WTC11 (cell line): Measurements from ENCODE around the gene JADE2.

Experiments used
- ELF4 ChIP-seq: sonication (generic); formaldehyde crosslinking; IDR thresholded peaks from 2 replicates; pipeline ENCODE4 v1.8.1; 2022; ENCODE audit warnings: low read depth, mild to moderate bottlenecking, moderate library complexity, missing genetic modification reagents
- ZNF263 ChIP-seq: sonication (generic); formaldehyde crosslinking; IDR thresholded peaks from 2 replicates; pipeline ENCODE4 v1.8.1; 2022; ENCODE audit warnings: low read depth, mild to moderate bottlenecking, moderate library complexity, missing genetic modification reagents
- TF ChIP-seq, protein P1 (sequence below): sonication (generic); formaldehyde crosslinking; conservative IDR thresholded peaks from 2 replicates; pipeline ENCODE4 v1.8.1; 2023; ENCODE audit warnings: mild to moderate bottlenecking, low read depth, missing genetic modification reagents, moderate library complexity
- TF ChIP-seq, protein P2 (sequence below): fragments of 200-600 bp; IDR thresholded peaks from 2 replicates; pipeline ENCODE4 v1.8.0; 2022; ENCODE audit warnings: antibody characterized with exemption

GRCh38 chr5:134611515-134611914, 86.0 kb downstream of the JADE2 start:
- TF ChIP-seq, protein P1, sequence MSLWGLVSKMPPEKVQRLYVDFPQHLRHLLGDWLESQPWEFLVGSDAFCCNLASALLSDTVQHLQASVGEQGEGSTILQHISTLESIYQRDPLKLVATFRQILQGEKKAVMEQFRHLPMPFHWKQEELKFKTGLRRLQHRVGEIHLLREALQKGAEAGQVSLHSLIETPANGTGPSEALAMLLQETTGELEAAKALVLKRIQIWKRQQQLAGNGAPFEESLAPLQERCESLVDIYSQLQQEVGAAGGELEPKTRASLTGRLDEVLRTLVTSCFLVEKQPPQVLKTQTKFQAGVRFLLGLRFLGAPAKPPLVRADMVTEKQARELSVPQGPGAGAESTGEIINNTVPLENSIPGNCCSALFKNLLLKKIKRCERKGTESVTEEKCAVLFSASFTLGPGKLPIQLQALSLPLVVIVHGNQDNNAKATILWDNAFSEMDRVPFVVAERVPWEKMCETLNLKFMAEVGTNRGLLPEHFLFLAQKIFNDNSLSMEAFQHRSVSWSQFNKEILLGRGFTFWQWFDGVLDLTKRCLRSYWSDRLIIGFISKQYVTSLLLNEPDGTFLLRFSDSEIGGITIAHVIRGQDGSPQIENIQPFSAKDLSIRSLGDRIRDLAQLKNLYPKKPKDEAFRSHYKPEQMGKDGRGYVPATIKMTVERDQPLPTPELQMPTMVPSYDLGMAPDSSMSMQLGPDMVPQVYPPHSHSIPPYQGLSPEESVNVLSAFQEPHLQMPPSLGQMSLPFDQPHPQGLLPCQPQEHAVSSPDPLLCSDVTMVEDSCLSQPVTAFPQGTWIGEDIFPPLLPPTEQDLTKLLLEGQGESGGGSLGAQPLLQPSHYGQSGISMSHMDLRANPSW (CRISPR knock-in tag) = no peak
- TF ChIP-seq, protein P2, sequence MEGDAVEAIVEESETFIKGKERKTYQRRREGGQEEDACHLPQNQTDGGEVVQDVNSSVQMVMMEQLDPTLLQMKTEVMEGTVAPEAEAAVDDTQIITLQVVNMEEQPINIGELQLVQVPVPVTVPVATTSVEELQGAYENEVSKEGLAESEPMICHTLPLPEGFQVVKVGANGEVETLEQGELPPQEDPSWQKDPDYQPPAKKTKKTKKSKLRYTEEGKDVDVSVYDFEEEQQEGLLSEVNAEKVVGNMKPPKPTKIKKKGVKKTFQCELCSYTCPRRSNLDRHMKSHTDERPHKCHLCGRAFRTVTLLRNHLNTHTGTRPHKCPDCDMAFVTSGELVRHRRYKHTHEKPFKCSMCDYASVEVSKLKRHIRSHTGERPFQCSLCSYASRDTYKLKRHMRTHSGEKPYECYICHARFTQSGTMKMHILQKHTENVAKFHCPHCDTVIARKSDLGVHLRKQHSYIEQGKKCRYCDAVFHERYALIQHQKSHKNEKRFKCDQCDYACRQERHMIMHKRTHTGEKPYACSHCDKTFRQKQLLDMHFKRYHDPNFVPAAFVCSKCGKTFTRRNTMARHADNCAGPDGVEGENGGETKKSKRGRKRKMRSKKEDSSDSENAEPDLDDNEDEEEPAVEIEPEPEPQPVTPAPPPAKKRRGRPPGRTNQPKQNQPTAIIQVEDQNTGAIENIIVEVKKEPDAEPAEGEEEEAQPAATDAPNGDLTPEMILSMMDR = no peak
- TF ChIP-seq ELF4 = no peak
- no peak for TF ChIP-seq ZNF263 (CRISPR knock-in tag)
